GM21529 (cell line): ENCODE data around the gene WASHC4.
"Not testable (repeated sequence)": the region's sequence is repeated elsewhere in the genome, so short reads cannot be mapped to it uniquely, and the experiment has no call there.

Source experiments
- ATAC-seq: cut with Tn5 transposase; IDR thresholded peaks from one replicate; pipeline ENCODE4 v1.9.1; 2021; ENCODE audit not compliant: unreplicated experiment

Gene WASHC4

DNA sequence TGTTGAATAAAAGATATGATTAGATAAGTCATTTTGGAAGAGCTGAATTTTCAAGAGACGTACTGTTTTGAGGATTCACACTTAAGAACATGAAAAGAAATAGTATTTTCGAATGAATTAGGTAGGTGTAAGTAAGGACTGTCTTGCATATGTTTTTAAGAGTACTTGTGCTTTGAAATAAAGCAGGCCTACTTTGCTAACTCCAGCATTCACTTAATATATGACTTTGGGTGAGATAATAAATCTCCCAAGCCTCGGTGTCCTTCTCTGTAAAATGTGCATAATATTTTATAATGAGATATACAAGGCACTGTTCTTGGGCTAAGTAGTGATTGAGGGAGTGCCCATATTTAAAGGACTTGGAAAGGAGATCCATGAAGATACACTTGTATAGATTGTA is 54.6 kb downstream of the WASHC4 start:
- no peak for ATAC-seq

DNA sequence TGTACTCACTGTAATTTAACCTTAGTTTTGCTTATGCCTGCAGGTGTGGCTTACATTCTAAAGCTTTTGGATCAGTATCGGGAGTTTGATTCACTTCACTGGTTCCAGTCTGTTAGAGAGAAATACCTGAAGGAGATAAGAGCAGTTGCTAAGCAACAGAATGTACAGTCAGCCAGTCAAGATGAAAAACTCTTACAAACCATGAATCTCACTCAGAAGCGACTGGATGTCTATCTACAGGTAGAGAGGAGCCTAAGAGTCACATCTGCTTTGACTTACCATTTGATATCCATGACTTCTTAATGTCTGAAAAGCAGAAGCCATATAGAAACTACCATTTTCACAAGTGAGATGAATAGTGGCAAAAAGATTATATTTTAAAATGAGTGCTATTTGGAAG is 56.5 kb downstream of the WASHC4 start:
- ATAC-seq: no peak

DNA sequence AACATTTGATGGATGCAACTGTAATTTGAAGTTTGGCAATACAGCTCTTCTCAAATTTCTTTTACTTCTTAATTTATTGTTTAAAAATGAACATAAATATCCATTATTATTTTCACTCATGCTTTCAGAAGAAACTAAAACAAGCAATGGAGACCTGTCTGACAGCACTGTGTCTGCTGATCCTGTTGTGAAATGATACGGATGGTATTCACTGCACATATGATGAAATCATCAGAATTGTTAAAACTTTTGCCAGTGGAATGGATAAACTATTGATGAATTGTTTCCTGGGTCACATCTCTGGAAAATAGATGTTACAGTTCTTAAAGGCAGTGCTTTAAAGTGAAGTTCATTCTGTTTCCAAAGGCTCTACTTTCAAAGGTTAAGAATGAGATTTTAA is 59.2 kb downstream of the WASHC4 start:
- ATAC-seq: no peak

DNA sequence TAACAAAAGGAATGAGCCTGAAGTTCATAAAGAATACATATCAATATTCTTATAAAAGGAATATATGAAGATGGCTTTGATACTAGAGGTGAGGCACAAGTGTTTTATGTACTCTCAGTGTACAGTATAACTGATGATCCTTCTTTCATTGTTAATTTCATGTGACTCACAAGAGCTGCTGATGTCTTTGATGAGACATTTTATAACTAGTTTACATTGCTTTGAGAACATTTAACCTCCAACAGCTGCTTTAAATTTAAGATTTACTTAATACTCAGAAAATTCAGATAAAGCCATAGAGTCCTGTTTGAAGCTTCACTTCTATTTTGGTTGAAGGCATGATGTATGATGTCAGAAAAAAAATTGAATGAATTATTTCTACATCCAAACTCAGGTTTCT is 59.8 kb downstream of the WASHC4 start:
- no peak for ATAC-seq

DNA sequence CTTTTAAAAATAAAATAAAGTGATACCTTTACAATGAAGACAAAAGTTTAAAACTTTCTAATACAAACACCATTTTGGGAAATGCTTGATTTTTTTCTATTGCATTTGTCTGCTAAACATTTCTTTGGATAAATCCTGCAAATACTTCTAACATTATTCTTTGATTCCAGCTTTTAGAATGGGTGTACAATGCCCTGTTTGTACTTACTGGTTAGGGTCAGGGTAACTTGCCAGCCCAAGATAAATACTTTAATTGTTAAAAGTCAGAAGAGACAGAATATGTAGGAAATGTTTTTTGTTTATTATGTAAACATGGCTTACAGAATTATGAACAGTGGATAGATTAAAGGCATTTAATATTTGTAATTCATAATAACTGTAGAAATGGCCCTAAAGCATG is 60.5 kb downstream of the WASHC4 start:
- ATAC-seq: no peak

DNA sequence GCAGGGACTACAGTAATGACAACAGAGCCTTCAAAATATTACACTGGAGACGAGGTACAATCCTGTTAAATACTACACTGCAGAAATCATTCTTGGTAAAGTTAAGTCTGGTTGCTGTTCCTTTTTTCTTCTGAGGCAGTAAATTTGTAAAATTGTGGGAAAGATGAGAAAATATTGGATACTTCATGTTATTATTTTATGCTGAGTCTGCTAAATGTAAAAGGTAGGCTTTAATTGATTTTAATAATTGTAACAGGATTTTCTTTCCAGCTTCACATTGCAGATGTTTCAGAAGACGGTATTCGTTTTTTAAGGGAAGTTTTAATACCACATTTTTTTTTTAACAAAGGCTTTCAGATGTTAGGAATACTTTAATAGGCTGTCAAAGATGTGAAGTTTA is 62.6 kb downstream of the WASHC4 start:
- ATAC-seq: no peak

DNA sequence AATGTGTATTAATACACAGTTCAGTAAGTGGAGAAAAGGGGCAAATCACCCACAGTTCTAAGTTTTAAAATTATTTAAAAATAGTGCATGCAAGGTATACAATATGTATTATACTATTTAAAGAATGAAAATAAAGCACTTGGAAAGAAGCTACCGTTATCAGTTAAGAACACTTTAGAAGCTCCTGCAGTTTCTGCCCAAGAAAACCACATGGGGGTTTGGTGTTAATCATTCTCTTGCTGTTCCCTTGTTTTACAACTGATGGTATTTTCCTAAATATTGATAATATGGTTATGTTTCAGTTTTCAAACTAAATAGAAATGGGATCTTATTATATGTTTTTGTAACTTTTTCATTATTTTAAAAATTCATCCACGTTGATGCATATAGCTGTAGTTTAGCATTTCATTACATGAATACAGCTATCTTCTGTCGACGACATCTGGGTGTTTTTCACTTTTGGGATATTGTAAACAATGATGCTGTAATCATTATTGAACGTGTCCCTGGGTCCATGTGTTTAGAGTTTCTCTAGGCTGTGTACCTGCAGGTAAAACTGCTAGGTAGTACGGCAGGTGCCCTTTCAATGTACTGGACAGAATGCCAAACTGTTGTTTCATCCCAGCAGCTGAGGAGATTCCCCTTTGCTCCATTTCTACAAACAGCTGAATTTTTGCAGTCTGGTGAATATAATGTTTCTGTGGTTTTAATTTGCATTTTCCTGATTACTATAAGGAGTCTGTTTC is 64.3 kb downstream of the WASHC4 start:
- ATAC-seq: no peak

DNA sequence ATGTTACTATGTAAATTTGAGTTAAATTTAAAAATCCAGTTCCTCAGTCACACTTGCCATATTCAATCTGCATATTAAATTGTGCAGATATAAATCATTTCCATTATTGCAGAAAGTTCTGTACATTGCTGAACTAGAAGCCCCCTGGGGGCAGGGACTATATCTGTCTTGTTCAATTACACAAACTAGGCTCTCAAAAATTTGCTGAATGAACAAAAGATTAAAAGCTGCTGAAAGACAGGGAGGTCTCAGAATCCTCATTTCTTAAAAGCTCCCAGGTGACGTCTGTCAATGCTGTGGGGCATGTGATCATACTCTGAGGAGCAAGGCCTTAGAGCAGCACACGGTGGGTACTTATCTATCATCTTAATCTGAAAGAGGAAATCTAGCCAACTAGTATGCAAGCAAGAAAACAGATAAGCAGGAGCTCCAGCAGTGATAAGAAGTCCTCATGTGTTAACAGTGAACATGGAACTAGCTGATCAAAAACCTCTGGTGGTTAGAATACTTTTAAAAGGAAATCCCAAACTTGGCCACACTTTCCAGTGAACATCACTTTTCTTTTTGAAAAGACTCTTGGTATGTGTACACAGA is 68.0 kb downstream of the WASHC4 start:
- ATAC-seq: no peak

DNA sequence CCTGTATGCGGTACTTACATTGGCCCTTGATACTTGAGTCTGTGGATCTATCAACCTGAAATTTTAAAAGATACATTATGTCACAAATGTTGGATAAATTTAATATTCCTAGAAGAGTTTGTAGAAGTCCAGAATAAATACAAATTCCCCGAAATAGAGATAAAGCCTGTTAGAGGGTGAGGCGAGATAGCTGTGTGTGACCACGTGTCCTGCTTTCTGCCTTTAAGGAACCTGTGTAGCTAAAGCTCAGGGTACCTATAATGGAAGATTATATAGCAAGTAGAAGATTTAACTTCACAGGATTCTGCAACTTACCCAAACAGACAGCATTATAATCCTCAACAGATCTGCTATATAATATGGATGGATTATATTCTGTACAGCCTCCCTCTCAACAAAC is 69.7 kb downstream of the WASHC4 start:
- ATAC-seq: no peak

DNA sequence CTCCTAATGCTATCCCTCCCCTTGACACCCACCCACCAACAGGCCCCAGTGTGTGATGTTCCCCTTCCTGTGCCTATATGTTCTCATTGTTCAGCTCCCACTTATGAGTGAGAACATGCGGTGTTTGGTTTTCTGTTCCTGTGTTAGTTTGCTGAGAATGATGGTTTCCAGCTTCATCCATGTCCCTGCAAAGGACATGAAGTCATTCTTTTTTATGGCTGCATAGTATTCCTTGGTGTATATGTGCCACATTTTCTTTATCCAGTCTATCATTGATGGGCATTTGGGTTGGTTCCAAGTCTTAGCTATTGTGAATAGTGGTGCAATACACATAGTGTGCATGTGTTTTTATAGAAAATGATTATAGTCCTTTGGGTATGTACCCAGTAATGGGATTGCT is 71.6 kb downstream of the WASHC4 start:
- not testable (repeated sequence) for ATAC-seq

DNA sequence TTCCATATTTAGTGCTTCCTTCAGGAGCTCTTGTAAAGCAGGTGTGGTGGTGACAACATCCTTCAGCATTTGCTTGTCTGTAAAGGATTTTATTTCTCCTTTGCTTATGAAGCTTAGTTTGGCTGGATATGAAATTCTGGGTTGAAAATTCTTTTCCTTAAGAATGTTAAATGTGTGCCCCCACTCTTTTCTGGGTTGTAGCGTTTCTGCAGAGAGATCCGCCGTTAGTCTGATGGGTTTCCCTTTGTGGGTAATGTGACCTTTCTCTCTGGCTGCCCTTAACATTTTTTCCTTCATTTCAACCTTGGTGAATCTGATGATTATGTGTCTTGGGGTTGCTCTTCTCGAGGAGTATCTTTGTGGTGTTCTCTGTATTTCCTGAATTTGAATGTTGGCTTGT is 75.9 kb downstream of the WASHC4 start:
- ATAC-seq: not testable (repeated sequence)

DNA sequence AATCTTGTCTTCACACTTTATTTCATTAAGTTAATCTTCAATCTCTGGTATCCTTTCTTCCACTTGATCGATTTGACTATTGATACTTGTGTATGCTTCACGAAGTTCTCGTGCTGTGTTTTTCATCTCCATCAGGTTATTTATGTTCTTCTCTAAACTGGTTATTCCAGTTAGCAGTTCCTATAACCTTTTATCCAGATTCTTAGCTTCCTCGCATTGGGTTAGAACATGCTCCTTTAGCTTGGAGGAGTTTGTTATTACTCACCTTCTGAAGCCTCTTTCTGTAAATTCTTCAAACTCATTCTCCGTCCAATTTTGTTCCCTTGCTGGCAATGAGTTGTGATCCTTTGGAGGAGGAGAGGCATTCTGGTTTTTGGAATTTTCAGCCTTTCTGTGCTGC is 76.4 kb downstream of the WASHC4 start:
- not testable (repeated sequence) for ATAC-seq

DNA sequence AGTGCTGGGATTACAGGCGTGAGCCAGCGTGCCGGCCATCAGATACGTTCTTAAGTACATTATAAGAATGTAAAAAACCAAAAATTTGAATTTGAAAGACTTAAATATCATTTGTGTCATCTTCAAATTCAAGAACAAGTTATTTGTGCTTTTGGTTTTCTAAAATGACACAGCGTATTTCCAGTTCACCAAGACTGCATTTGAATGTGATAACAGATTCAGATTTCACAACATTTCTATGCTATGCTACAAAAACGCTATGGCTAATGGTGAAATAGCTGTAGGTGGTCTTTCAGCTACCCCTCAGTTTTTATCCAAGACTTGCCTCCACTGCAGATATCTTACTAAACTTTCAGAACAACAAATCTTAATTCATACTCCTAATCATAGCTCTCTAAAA is 81.8 kb downstream of the WASHC4 start:
- no peak for ATAC-seq

DNA sequence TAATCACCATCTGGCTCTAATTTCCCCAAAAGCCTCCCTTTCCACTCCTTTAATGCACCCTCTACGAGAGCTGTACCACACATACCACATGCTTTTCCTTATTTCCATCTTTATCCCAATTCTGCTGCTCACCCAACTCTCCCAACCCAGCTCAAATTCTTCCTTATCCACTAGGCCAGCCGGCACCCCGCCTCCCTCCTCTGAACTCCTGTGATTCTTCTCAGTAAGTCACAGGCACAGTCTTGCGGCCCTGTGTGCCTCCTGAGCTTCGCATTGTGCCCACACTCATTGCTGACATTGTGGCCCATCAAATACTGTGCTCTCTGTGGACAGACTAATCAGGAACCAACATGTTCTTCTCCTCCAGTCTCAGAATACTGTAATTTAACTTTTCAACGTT is 83.0 kb downstream of the WASHC4 start:
- no peak for ATAC-seq

DNA sequence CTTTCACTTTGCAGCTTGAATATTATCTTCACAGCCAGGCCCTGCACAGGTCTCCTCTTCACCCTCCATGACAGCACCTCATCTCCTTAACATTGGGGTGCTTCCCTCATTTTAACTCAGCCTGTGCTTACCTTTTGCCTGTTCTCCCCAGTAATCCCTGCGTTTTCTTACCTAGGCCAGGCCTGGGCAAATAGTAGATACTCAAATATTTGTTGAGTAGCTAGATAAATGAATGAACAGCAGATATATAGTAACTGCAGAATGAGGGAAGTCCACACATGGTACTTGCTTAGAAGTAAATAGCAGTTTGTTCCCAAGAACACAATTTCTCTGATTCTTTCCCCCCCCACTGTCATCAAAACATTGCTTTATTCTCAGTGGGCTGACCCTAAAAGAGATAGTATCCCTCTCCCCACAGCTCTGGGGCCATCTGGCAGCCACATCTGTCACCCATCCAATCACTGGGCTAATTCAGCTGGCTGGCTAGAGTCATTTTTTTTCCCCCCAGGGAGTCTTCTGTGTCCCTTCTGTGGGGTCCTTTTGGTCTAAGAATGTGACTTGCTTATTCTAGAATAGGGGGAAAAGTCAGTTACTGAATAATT is 85.2 kb downstream of the WASHC4 start:
- no peak for ATAC-seq

DNA sequence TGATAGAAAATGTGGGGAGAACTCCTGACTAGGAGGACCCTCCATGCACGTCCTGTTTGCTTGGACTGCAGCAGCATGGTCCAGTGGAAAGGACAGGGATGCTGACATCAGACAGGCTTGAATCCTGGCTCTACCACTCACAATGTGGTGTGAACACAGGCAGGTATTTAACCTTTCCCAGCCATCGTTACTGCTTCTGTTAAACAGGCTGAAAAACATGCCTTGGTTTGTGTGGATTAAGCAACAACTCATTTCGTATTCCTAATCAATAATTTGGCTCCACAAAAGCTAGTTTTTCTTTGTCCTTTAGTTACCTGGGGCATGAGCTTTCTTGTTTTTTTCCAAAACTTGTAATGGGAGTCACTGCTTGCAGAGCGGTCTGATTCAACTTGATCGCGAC is 87.4 kb downstream of the WASHC4 start:
- no peak for ATAC-seq

DNA sequence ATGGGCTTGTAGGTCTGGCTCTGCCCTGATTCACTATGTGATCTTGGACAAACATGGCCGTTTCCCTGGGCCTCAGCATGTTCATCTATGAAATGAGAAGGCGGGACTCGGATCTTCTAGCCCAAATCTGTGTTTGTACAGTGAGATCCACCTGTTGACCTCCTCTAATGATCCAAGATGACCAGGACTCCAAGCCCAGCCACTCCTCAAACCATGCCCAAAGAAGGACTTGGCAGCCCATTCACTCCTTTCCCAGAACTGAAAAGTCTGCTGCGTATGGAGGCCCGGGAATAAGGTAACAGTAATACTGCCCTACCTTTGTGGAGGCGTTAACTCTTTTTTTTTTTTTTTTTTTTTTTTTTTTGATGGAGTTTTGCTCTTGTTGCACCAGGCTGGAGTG is 88.6 kb downstream of the WASHC4 start:
- ATAC-seq: no peak

DNA sequence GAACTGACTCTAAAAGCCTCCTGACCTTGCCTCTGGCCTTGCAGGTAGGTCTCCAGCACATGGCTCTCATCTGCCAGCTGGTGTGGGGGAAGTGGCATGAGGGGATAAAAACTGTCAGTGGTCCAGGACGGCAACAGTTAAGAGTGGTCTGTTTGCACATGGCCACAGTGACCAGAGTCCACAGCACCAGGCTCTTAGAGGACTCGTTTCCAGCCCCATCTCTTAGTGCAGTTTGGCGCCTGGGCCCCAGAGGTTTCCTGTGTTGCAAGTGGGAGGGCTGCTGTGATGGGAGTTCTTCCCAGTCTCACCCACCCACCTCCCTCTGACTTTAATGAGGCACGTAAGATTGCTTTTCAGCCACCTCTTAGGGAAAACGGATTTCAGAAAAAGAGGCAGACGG is 91.4 kb downstream of the WASHC4 start:
- ATAC-seq: no peak

DNA sequence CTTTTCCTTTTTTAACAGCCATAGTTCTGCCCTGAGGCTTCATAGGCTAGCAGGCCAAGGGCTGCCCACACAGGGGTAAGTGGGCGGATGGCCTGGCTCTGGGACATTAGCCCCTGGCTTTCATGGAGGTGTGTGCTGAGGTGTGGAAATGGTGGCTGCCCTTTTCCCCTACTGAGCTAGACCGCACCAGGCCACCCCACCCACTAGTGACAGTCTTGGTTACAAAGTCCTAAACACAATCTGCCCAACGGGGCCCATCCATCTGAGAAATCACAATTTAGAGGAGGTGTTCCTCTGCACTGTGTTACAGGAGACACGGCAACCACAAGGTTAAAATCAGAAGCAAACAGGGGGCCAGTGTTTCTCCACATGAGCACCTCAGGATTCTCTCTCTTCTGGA is 92.9 kb downstream of the WASHC4 start:
- ATAC-seq: no peak

DNA sequence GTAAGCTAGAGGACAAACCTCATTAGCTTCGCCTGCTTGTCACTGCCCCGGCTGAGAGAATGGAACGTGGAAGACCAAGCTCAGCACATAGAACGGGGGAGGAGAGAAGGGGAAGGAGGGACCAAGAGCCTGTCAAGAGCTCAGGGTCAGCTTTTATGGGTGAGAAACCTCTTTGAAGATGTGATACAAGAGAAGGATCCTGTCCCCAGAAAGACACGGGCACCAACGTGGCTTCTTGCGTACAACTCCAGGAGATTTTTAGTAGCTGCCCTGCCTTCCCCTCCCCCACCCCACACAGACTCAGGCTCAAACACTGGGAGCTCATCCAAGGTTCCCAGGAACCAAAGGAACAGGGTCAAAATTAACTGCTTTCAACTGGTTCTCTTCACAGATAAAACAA is 93.8 kb downstream of the WASHC4 start:
- ATAC-seq: no peak

DNA sequence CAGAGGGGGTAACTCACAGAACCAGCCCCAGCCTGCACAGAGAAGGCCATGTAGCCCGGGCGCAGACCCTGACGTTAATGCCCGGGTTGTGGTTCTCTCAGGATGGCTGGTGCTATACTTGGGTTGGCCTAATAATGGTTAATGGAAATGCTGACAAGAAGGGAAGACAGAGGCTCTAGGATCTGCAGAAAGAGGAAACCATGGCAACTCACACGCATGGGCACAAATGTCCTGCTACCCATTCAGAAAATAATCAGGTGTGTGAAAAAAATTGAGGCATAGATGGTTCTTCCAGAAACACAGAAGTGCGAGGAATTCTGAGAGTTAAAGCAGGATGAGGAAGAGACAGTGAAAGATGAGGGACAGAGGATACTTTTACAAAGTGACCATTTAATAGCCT is 94.7 kb downstream of the WASHC4 start:
- ATAC-seq: no peak

DNA sequence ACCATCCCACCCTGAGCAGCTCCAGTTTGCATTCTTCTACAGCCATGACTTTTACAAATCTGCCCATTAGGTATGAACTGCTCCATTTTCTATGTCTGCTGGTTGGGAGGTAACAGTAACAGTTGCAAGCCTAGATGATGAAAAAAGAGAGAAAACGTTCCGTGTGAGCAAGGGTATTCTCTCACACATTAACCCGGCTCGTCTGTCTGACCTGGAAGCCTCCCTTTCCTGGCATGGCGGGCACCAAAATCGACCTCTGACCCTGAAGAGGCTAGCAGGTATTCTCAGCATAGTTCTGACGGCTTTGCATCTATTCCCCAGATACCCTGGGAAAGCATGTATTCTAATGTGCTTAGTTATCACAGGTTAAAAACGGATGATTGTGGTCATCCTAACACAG is 96.6 kb downstream of the WASHC4 start:
- no peak for ATAC-seq

DNA sequence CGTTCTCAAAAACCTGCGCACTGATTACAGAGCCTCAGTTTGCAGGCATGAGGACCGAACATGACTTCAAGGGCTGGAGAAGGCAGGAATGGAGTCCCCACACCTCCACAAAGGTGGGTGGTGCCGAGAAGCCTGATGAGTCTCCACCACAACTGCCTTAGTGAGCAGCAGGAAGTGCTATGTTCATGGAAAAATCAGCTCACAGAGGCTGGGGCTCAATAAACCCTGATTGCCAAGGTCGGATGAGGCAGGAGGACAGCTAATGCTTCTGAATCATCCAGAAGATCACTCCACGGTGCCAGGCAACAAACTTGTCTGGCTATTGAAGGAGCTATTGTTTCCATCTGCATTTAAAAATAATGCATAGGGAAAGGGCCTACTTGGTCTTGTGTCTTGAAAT is 97.4 kb downstream of the WASHC4 start:
- no peak for ATAC-seq
